LNCAP (cell line): ENCODE data around the gene CCDC122.

Source experiments
- TF ChIP-seq, protein P1 (sequence below): fragments of 450-650 bp; IDR thresholded peaks from 2 replicates; pipeline ENCODE4 v1.5.1; 2017; ENCODE audit warnings: mild to moderate bottlenecking

Gene CCDC122

DNA sequence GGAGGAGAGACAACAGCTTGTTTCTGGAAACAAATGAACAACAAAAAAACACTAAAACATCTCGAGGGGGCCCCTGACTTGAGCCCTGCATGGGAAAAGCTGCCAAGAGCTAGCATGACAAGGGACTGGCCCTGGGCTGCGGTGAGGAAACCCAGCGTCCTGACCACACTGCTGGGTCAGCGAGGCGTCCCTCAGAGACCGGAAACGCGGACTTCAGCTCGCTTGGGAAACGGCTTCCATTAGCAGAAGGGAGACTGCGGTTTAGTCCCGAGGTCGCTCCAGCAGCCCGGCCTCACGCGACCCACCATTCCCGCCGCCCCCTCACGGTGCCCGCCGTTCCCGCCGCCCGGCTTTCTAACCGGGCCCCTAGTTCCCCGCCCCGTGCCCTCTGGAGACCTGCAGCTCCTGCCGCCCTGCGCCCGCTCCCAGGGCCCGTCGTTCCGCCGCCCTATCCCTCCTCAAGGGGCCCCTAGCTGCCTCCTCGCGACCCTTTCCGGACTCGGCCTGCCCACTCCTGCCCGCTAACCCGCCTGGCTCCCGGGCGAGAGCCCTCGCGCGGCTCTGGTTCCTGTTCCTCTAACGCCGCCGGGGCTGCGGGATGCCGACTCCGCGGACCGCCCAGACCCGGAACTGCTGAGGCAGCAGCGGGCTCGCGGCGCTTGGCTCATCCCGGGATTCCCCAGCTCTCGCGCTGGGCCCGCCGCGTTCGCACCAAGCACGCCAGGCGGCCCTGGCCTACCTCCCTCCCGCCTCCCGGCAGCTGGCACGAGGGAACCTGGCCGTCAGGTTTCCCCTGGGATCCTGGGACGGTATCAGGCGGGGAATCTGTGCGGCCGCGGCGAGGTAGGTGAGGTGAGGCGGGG is at the start of gene CCDC122:
Gene CCDC122, minus strand, starts transcription at position 849 of the 863 bp plus-strand sequence. CDS start 10,364 bp downstream, outside the sequence.
- TF ChIP-seq, protein P1, sequence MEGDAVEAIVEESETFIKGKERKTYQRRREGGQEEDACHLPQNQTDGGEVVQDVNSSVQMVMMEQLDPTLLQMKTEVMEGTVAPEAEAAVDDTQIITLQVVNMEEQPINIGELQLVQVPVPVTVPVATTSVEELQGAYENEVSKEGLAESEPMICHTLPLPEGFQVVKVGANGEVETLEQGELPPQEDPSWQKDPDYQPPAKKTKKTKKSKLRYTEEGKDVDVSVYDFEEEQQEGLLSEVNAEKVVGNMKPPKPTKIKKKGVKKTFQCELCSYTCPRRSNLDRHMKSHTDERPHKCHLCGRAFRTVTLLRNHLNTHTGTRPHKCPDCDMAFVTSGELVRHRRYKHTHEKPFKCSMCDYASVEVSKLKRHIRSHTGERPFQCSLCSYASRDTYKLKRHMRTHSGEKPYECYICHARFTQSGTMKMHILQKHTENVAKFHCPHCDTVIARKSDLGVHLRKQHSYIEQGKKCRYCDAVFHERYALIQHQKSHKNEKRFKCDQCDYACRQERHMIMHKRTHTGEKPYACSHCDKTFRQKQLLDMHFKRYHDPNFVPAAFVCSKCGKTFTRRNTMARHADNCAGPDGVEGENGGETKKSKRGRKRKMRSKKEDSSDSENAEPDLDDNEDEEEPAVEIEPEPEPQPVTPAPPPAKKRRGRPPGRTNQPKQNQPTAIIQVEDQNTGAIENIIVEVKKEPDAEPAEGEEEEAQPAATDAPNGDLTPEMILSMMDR, result no peak

- TF ChIP-seq, protein P1, result no peak
These were observed 45.2 kb upstream of the CCDC122 start for GRCh38 chr13:43924549-43925245.

GRCh38 chr13:43920965-43921674 is 41.6 kb upstream of the CCDC122 start:
- TF ChIP-seq, protein P1, result no peak

- TF ChIP-seq, protein P1, result no peak
These were observed 39.1 kb upstream of the CCDC122 start for GRCh38 chr13:43918636-43919035.

GRCh38 chr13:43916828-43917227 is 37.3 kb upstream of the CCDC122 start:
- TF ChIP-seq, protein P1, result no peak

GRCh38 chr13:43915451-43915850 is 35.9 kb upstream of the CCDC122 start:
- TF ChIP-seq, protein P1, result no peak

DNA sequence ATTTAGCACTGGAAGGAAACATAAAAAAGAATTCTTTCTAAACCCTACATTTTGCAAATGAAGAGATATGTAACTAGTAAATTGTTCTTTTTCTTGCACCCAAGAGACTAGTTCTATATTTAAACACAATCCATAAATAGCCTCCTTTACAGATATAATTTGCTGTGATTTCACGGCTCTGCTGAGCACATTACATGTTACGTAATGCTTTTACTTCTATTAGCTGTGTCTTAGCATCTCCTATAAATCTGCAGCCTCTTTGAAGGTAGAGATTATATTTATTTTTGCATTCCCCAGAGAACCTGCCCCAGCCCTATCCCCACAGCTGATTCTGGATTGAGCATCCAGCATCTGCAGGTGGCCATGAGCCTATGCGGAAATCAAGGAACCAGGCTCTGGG is 32.3 kb upstream of the CCDC122 start:
- TF ChIP-seq, protein P1, result no peak
